GM19239 (cell line): ENCODE measurements around the gene CDC42EP5.
"Not testable (repeated sequence)": the region's sequence is repeated elsewhere in the genome, so short reads cannot be mapped to it uniquely, and the experiment has no call there.

Experiments used
- DNase-seq: peaks from one replicate; pipeline ENCODE4 v3.0.0; 2011; ENCODE audit warnings: low spot score; ENCODE audit not compliant: insufficient read length
- FAIRE-seq: peaks from 2 replicates; lab custom pipeline; 2011; peaks lifted over from hg19 to GRCh38; lab: Jason Lieb, UNC

The CDC42EP5 gene

GRCh38 chr19:54473071-54473891 lies at the start of gene CDC42EP5:
CDC42EP5 (minus strand) TSS chr19:54473296; CDS start chr19:54465547, 7,749 bp downstream.
- FAIRE-seq (no peak), DNase-seq (no peak)

- FAIRE-seq: no peak
- no peak for DNase-seq
Observed at GRCh38 chr19:54521860-54522513, 48.9 kb upstream of the CDC42EP5 start.

GRCh38 chr19:54521022-54521859 lies 48.1 kb upstream of the CDC42EP5 start:
- peak; percentile 99 for FAIRE-seq
- no peak for DNase-seq

- FAIRE-seq (peak; percentile 89), DNase-seq (peak; percentile 39)
Observed at GRCh38 chr19:54518844-54519243, 45.7 kb upstream of the CDC42EP5 start.

GRCh38 chr19:54517483-54517882 lies 44.4 kb upstream of the CDC42EP5 start:
- peak; percentile 55 for DNase-seq
- peak; percentile 90 for FAIRE-seq

GRCh38 chr19:54515156-54515555 lies 42.1 kb upstream of the CDC42EP5 start:
- FAIRE-seq (no peak), DNase-seq (no peak)

- DNase-seq: not testable (repeated sequence)
- FAIRE-seq: peak; percentile 93
Observed at GRCh38 chr19:54509200-54509940, 36.3 kb upstream of the CDC42EP5 start.

- not testable (repeated sequence) for FAIRE-seq, DNase-seq
Observed at GRCh38 chr19:54508487-54508886, 35.4 kb upstream of the CDC42EP5 start.

- FAIRE-seq (no peak), DNase-seq (no peak)
Observed at GRCh38 chr19:54507824-54508223, 34.7 kb upstream of the CDC42EP5 start.

GRCh38 chr19:54507038-54507717 lies 34.1 kb upstream of the CDC42EP5 start:
- FAIRE-seq, DNase-seq: not testable (repeated sequence)

GRCh38 chr19:54506079-54506478 lies 33.0 kb upstream of the CDC42EP5 start:
- DNase-seq (no peak), FAIRE-seq (no peak)

- not testable (repeated sequence) for FAIRE-seq, DNase-seq
Observed at GRCh38 chr19:54505542-54505941, 32.4 kb upstream of the CDC42EP5 start.

GRCh38 chr19:54502518-54503048 lies 29.5 kb upstream of the CDC42EP5 start, which contains the start of gene LAIR2:
LAIR2 (plus strand) TSS chr19:54502831; CDS start chr19:54502919, 88 bp downstream.
- DNase-seq (no peak), FAIRE-seq (no peak)

- FAIRE-seq, DNase-seq: not testable (repeated sequence)
Observed at GRCh38 chr19:54498451-54498772, 25.3 kb upstream of the CDC42EP5 start.

GRCh38 chr19:54497747-54498450 lies 24.8 kb upstream of the CDC42EP5 start:
- DNase-seq: not testable (repeated sequence)
- peak; percentile 84 for FAIRE-seq

- DNase-seq: not testable (repeated sequence)
Observed at GRCh38 chr19:54495284-54495683, 22.2 kb upstream of the CDC42EP5 start.

GRCh38 chr19:54493967-54494585 lies 21.0 kb upstream of the CDC42EP5 start:
- no peak for FAIRE-seq
- no peak for DNase-seq

More at GRCh38 chr19:54495284-54495683, 22.2 kb upstream of the CDC42EP5 start:
- FAIRE-seq: not testable (repeated sequence)

- DNase-seq, FAIRE-seq: not testable (repeated sequence)
Observed at GRCh38 chr19:54493056-54493455, 20.0 kb upstream of the CDC42EP5 start.
